Loucy (cell line): ENCODE measurements around the gene NCAM1.

Source experiments
- H2AFZ ChIP-seq: fragments of 200-600 bp; sonication (generic); 2 replicates; pipeline ENCODE4 v1.6.0; 2016; ENCODE audit warnings: antibody characterized with exemption, mild to moderate bottlenecking, low read length, moderate library complexity
- H3F3A ChIP-seq: fragments of 200-600 bp; 2 replicates; pipeline ENCODE4 v1.6.0; 2016; ENCODE audit warnings: antibody characterized with exemption, low read depth, mild to moderate bottlenecking
- H3K27me3 ChIP-seq: fragments of 200-600 bp; sonication (generic); 2 replicates; pipeline ENCODE4 v1.6.1; 2014; ENCODE audit warnings: low read length, mild to moderate bottlenecking; ENCODE audit not compliant: insufficient read depth, poor library complexity, severe bottlenecking
- H3K36me3 ChIP-seq: fragments of 200-600 bp; sonication (generic); 2 replicates; pipeline ENCODE4 v1.6.1; 2016; ENCODE audit warnings: low read length; ENCODE audit not compliant: insufficient read depth
- H3K4me1 ChIP-seq: fragments of 200-600 bp; sonication (generic); 2 replicates; pipeline ENCODE4 v1.5.1; 2014; ENCODE audit warnings: low read length, mild to moderate bottlenecking; ENCODE audit not compliant: insufficient read depth, poor library complexity, severe bottlenecking
- H3K4me2 ChIP-seq: fragments of 200-600 bp; sonication (generic); 2 replicates; pipeline ENCODE4 v1.6.0; 2014; ENCODE audit warnings: antibody characterized with exemption, low read length, low read depth, mild to moderate bottlenecking; ENCODE audit not compliant: poor library complexity, severe bottlenecking
- H3K4me3 ChIP-seq: fragments of 200-600 bp; sonication (generic); 2 replicates; pipeline ENCODE4 v1.5.1; 2014; ENCODE audit warnings: low read length, mild to moderate bottlenecking, mixed read lengths; ENCODE audit not compliant: poor library complexity, severe bottlenecking
- H3K79me2 ChIP-seq: fragments of 200-600 bp; sonication (generic); 2 replicates; pipeline ENCODE4 v1.6.1; 2014; ENCODE audit warnings: low read length; ENCODE audit not compliant: insufficient read depth
- H3K9ac ChIP-seq: fragments of 200-600 bp; sonication (generic); 2 replicates; pipeline ENCODE4 v1.6.0; 2014; ENCODE audit warnings: mild to moderate bottlenecking, low read depth, low read length, moderate library complexity; ENCODE audit not compliant: poor library complexity, severe bottlenecking
- H3K9me2 ChIP-seq: fragments of 200-600 bp; sonication (generic); replicated peaks from 2 replicates; pipeline ENCODE4 v1.6.1; 2016; ENCODE audit warnings: low read depth, low read length, mixed read lengths
- H3K9me3 ChIP-seq: fragments of 200-600 bp; sonication (generic); 2 replicates; pipeline ENCODE4 v1.6.1; 2014; ENCODE audit warnings: mild to moderate bottlenecking, antibody characterized with exemption, low read length, low read depth; ENCODE audit not compliant: insufficient read depth
- H4K20me1 ChIP-seq: fragments of 200-600 bp; sonication (generic); 2 replicates; pipeline ENCODE4 v1.6.0; 2014; ENCODE audit warnings: antibody characterized with exemption, low read length, mild to moderate bottlenecking; ENCODE audit not compliant: insufficient read depth, poor library complexity, severe bottlenecking
- CTCF ChIP-seq: fragments of 200-600 bp; sonication (generic); conservative IDR thresholded peaks from 2 replicates; pipeline ENCODE4 v1.5.1; 2014; ENCODE audit warnings: mild to moderate bottlenecking, antibody characterized with exemption, low read length
- EZH2phosphoT487 ChIP-seq: fragments of 200-600 bp; IDR thresholded peaks from 2 replicates; pipeline ENCODE4 v1.6.1; 2018; ENCODE audit warnings: antibody characterized with exemption, mild to moderate bottlenecking, moderate library complexity, borderline replicate concordance

NCAM1 gene

GRCh38 chr11:113242767-113243397 lies 281.7 kb downstream of the NCAM1 start:
- Histone ChIP-seq H3K4me2 (peak overlapping the region; percentile 68), H2AFZ (peak overlapping the region; percentile 82), H3K36me3 (no peaks in the 10 kb centered on the region)

GRCh38 chr11:113243696-113244095 lies 282.5 kb downstream of the NCAM1 start:
- Histone ChIP-seq H3K4me2 (peak overlapping the region; percentile 68), H4K20me1 (no peaks in the 10 kb centered on the region), H3K27me3 (no peaks in the 10 kb centered on the region), H2AFZ (peak overlapping the region; percentile 82), H3K9me3 (no peaks in the 10 kb centered on the region), H3K9ac (no peak overlapping the region), H3K4me1 (no peaks in the 10 kb centered on the region), H3K79me2 (no peaks in the 10 kb centered on the region), H3F3A (no peaks in the 10 kb centered on the region), H3K9me2 (no peaks in the 10 kb centered on the region), H3K36me3 (no peaks in the 10 kb centered on the region), H3K4me3 (no peak overlapping the region)
- no peak for TF ChIP-seq CTCF
- TF ChIP-seq EZH2phosphoT487 = no peak

More at GRCh38 chr11:113242767-113243397, 281.7 kb downstream of the NCAM1 start:
- Histone ChIP-seq H3K4me3 (peak overlapping the region; percentile 64), H3K9ac (peak overlapping the region; percentile 57), H3K9me2 (no peaks in the 10 kb centered on the region), H3K27me3 (no peaks in the 10 kb centered on the region), H4K20me1 (no peaks in the 10 kb centered on the region), H3K4me1 (no peaks in the 10 kb centered on the region), H3K9me3 (no peaks in the 10 kb centered on the region), H3K79me2 (no peaks in the 10 kb centered on the region), H3F3A (no peaks in the 10 kb centered on the region)
- TF ChIP-seq CTCF = no peak
- TF ChIP-seq EZH2phosphoT487 = no peak

GRCh38 chr11:113245216-113245615 lies 284.0 kb downstream of the NCAM1 start:
- H3K36me3 ChIP-seq = no peaks in the 10 kb centered on the region
- no peak overlapping the region for H2AFZ ChIP-seq
- H3K79me2 ChIP-seq = no peaks in the 10 kb centered on the region
- H3K9ac ChIP-seq = no peak overlapping the region
- no peak overlapping the region for H3K4me2 ChIP-seq
- H3K27me3 ChIP-seq = no peaks in the 10 kb centered on the region
- H3K9me2 ChIP-seq = no peaks in the 10 kb centered on the region
- TF ChIP-seq CTCF = no peak
- TF ChIP-seq EZH2phosphoT487 = no peak
- no peaks in the 10 kb centered on the region for H3K4me1 ChIP-seq
- no peaks in the 10 kb centered on the region for H4K20me1 ChIP-seq
- H3K4me3 ChIP-seq = no peak overlapping the region
- no peaks in the 10 kb centered on the region for H3F3A ChIP-seq
- no peaks in the 10 kb centered on the region for H3K9me3 ChIP-seq
